K562 (cell line): ENCODE results near the gene PFN2. TPM values are rescaled to one million over a fixed set of nuclear protein-coding genes. Genes with fewer than 3 reads are reported as not detected.

ENCODE experiments used
- ATAC-seq: fragments of 200-7000 bp; cut with Tn5 transposase; 3 replicates; pipeline ENCODE4 v1.9.1; 2020; ENCODE audit warnings: moderate library complexity
- BruUV-seq: library from RNA; stranded (reverse); fragments of 400-500 nt; replicated peaks from 2 replicates; lab custom pipeline; 2021; lab: Mats Ljungman, UMichigan
- CTCF ChIA-PET: fragments of 300-600 bp; formaldehyde crosslinking; extraction: SDS; loops from one replicate; lab custom pipeline; 2021; ENCODE audit warnings: low intra/inter-chr PET ratio; lab: Yijun Ruan, JAX
- POLR2A ChIA-PET: fragments of 300-600, 350-650 bp; sonication (Branson Sonifier 250); formaldehyde crosslinking; extraction: SDS; loops from one replicate; lab custom pipeline; 2021; ENCODE audit warnings: antibody characterized with exemption, inconsistent platforms; lab: Yijun Ruan, JAX
- DNase-seq, 4 experiments: peaks; one replicate each; pipeline versions ENCODE4 v3.0.0 to v3.0.0-alpha.2; 2011 to 2018; ENCODE audit warnings: low spot score in 3 of 4, mixed read lengths in 3 of 4; ENCODE audit errors: extremely low read depth in 1 of 4
- FAIRE-seq: peaks from 2 replicates; lab custom pipeline; 2011; peaks lifted over from hg19 to GRCh38; lab: Jason Lieb, UNC
- H2AFZ ChIP-seq: 2 replicates; pipeline ENCODE4 v1.6.0; 2011; ENCODE audit warnings: low read depth, low read length, control low read depth, inconsistent platforms
- H3K27ac ChIP-seq: fragments of 200-600 bp; 3 replicates; pipeline ENCODE4 v1.8.0; 2011; ENCODE audit warnings: low read depth, mild to moderate bottlenecking, control low read depth, inconsistent platforms, low read length, moderate library complexity, mixed read lengths; ENCODE audit errors: extremely low read depth
- H3K27me3 ChIP-seq, 2 experiments: fragments of 300-600 bp in 1 of 2; 2 replicates in 1 of 2; 3 replicates in 1 of 2; pipeline versions ENCODE4 v1.6.0 to v1.8.0; 2011; ENCODE audit warnings: inconsistent platforms in 2 of 2, low read length in 2 of 2, mild to moderate bottlenecking in 1 of 2, mixed read lengths in 1 of 2, moderate library complexity in 1 of 2; ENCODE audit not compliant: control insufficient read depth in 2 of 2, insufficient read depth in 2 of 2
- H3K36me3 ChIP-seq: fragments of 300-600 bp; 3 replicates; pipeline ENCODE4 v1.8.0; 2011; ENCODE audit warnings: mild to moderate bottlenecking, low read length, inconsistent platforms; ENCODE audit not compliant: control insufficient read depth, insufficient read depth
- H3K4me1 ChIP-seq, 2 experiments: fragments of 200-600 bp in 1 of 2; replicated peaks in 1 of 2; 2 replicates in 1 of 2; 3 replicates in 1 of 2; pipeline versions ENCODE4 v1.5.1 to v1.8.0; 2011; ENCODE audit warnings: inconsistent platforms in 2 of 2, low read length in 2 of 2, mild to moderate bottlenecking in 1 of 2, mixed read lengths in 1 of 2, moderate library complexity in 1 of 2; ENCODE audit not compliant: control insufficient read depth in 2 of 2, insufficient read depth in 2 of 2
- H3K4me2 ChIP-seq: 2 replicates; pipeline ENCODE4 v1.6.1; 2011; ENCODE audit warnings: low read length, control low read depth, inconsistent platforms, mixed read lengths; ENCODE audit not compliant: insufficient read depth
- H3K4me3 ChIP-seq: fragments of 200-600 bp; sonication (generic), shearing (Covaris generic); 2 replicates; pipeline ENCODE4 v1.5.1; 2016; ENCODE audit warnings: control low read depth, inconsistent platforms
- H3K79me2 ChIP-seq: fragments of 200-600 bp; 3 replicates; pipeline ENCODE4 v1.8.0; 2011; ENCODE audit warnings: low read length, inconsistent platforms; ENCODE audit not compliant: control insufficient read depth, insufficient read depth
- H3K9ac ChIP-seq, 2 experiments: 2 replicates each; pipeline versions ENCODE4 v1.6.0 to v1.6.1; 2011; ENCODE audit warnings: low read depth in 2 of 2, low read length in 2 of 2, control low read depth in 1 of 2, inconsistent platforms in 1 of 2, mild to moderate bottlenecking in 1 of 2, mixed read lengths in 1 of 2; ENCODE audit not compliant: insufficient read depth in 1 of 2
- H3K9me1 ChIP-seq: one replicate; pipeline ENCODE4 v1.6.0; 2011; ENCODE audit warnings: inconsistent platforms, mild to moderate bottlenecking, low read length, moderate library complexity; ENCODE audit not compliant: control insufficient read depth, insufficient read depth
- H3K9me3 ChIP-seq: replicated peaks from 2 replicates; pipeline ENCODE4 v1.5.1; 2011; ENCODE audit warnings: low read depth, low read length, inconsistent platforms; ENCODE audit not compliant: control insufficient read depth, insufficient read depth
- H4K20me1 ChIP-seq: replicated peaks from 2 replicates; pipeline ENCODE4 v1.6.1; 2011; ENCODE audit warnings: low read length, inconsistent platforms, mixed read lengths; ENCODE audit not compliant: control insufficient read depth, insufficient read depth
- ATF7 ChIP-seq: fragments of 450-650 bp; IDR thresholded peaks from 2 replicates; pipeline ENCODE4 v1.7.1; 2014; ENCODE audit warnings: mild to moderate bottlenecking, moderate library complexity
- BCOR ChIP-seq: fragments of 450-650 bp; IDR thresholded peaks from 2 replicates; pipeline ENCODE4 v1.6.1; 2016
- ETV5 ChIP-seq: sonication (generic); formaldehyde crosslinking; IDR thresholded peaks from 2 replicates; pipeline ENCODE4 v1.4.0; 2020; ENCODE audit warnings: low read depth, mild to moderate bottlenecking, missing genetic modification reagents
- FOS ChIP-seq: IDR thresholded peaks from 3 replicates; pipeline ENCODE4 v1.6.1; 2011; ENCODE audit not compliant: insufficient read length; ENCODE audit errors: extremely low read depth
- MEF2D ChIP-seq: conservative IDR thresholded peaks from 2 replicates; pipeline ENCODE4 v1.6.1; 2016; ENCODE audit warnings: low read depth, missing genetic modification characterization, missing compliant biosample characterization
- TCF3 ChIP-seq: sonication (generic); formaldehyde crosslinking; IDR thresholded peaks from 2 replicates; pipeline ENCODE4 v1.4.0; 2020; ENCODE audit warnings: mild to moderate bottlenecking, missing genetic modification reagents
- TCF7L2 ChIP-seq: fragments of 150-350 bp; IDR thresholded peaks from 2 replicates; pipeline ENCODE4 v1.6.1; 2016; ENCODE audit warnings: low read depth, mild to moderate bottlenecking, low read length, moderate library complexity
- XRCC5 ChIP-seq: fragments of 200-400 bp; formaldehyde crosslinking; IDR thresholded peaks from 2 replicates; pipeline ENCODE4 v1.6.1; 2017; ENCODE audit warnings: low read depth, mild to moderate bottlenecking, low read length
- YY1 ChIP-seq, 3 experiments: IDR thresholded peaks; 2 replicates each; pipeline ENCODE4 v1.6.1; 2011; ENCODE audit warnings: low read length in 2 of 3, mild to moderate bottlenecking in 2 of 3, moderate library complexity in 2 of 3, borderline replicate concordance in 1 of 3, control low read depth in 1 of 3, low read depth in 1 of 3; ENCODE audit not compliant: insufficient read depth in 3 of 3, insufficient replicate concordance in 2 of 3, control insufficient read depth in 1 of 3, insufficient read length in 1 of 3; ENCODE audit errors: extremely low read depth in 1 of 3
- ZBTB33 ChIP-seq: sonication (generic); formaldehyde crosslinking; IDR thresholded peaks from 2 replicates; pipeline ENCODE4 v1.8.1; 2023; ENCODE audit warnings: mild to moderate bottlenecking, missing genetic modification reagents
- WGBS: fragments of 100-300 bp; shearing (Covaris generic); methylation state at CpG from one replicate; pipeline ENCODE4 v1.1.6; 2016; ENCODE audit warnings: low coverage, mixed read lengths; ENCODE audit not compliant: insufficient coverage; ENCODE audit errors: missing lambda C conversion rate; 5-methylcytosine and 5-hydroxymethylcytosine counted together
- in situ Hi-C: fragments of 300-500 bp; cut with MboI; formaldehyde crosslinking; loops from 4 replicates; pipeline ENCODE4 v1.15.0; 2018; ENCODE audit warnings: inconsistent platforms, mixed read lengths
- intact Hi-C: fragments of 100-400 bp; cut with micrococcal nuclease; formaldehyde crosslinking; loops from 2 replicates; pipeline ENCODE4 v1.14.2; 2022
- polyA plus RNA-seq, 8 experiments: library from polyadenylated mRNA; depleted of rRNA in 4 of 8; stranded (reverse) in 5 of 8; unstranded in 3 of 8; fragments of >200 nt; fragmentation: Nextera tagmentation in 2 of 8; fragmentation: Illumina TruSeq in 1 of 8; extraction: Ambion mirVana in 2 of 8; extraction: Trizol in 1 of 8; gene quantifications; 2 replicates each; pipeline versions ENCODE4 v1.2.1 to v1.2.3, GENCODE V29; 2011 to 2014; ENCODE audit warnings: inconsistent platforms in 1 of 8, missing spikeins in 1 of 8
- total RNA-seq, 7 experiments: library from RNA; depleted of rRNA in 6 of 7; stranded (reverse); fragments of >200 nt in 6 of 7; fragmentation: Illumina TruSeq in 2 of 7; extraction: Trizol in 2 of 7; gene quantifications; 2 replicates each; pipeline versions ENCODE4 v1.2.1 to v1.2.3, GENCODE V29; 2011 to 2021; ENCODE audit warnings: low replicate concordance in 1 of 7
- TF ChIP-seq, protein P1 (sequence below): fragments of 450-650 bp; formaldehyde crosslinking; IDR thresholded peaks from 2 replicates; pipeline ENCODE4 v1.4.0; 2020; ENCODE audit warnings: mild to moderate bottlenecking, mixed read lengths
- TF ChIP-seq, protein P2 (sequence below), 2 experiments: IDR thresholded peaks in 1 of 2; conservative IDR thresholded peaks in 1 of 2; 2 replicates each; pipeline ENCODE4 v1.6.1; 2016; ENCODE audit warnings: low read depth in 2 of 2, mild to moderate bottlenecking in 1 of 2, missing compliant biosample characterization in 1 of 2, missing genetic modification characterization in 1 of 2, moderate library complexity in 1 of 2

Gene PFN2
- total and polyA plus RNA-seq, 9 of the 15 experiments (the other 6 are each of a cell fraction or from before 2014, with no cell fraction given): 0.14 to 0.86 (median 0.35) TPM

DNA sequence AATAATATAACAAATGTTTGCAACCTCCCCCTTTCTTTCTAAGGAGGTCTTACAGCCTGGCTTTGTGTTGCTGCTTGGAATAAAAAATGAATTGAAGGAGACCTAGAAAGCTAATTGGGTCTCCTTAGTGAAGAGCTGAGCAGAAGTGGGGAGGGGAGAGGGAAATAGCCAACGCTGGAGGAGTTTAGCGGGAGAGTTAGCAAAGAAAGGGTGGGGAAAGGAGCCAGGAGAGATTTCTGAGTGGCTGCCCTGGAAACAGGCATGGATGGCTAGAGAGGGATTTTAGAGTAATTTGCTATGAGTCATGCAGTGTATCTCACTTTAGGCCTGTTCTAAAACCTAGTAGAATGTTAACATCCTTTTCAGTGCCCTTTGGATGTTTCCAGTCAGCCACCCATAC lies 45.2 kb upstream of the PFN2 start:
- Histone ChIP-seq H3K27me3 (peaks cover 0 to 14% of the 10 kb centered on the region in 2 experiments; a peak in 2 of 5 replicates), H3K27ac (no peak overlapping the region), H2AFZ (no peak overlapping the region), H3K9me3 (no peaks in the 10 kb centered on the region), H3K9ac (no peak overlapping the region), H4K20me1 (no peaks in the 10 kb centered on the region)
- no peak for DNase-seq
- intact Hi-C loops: no loop called here
- ChIA-PET CTCF (no interaction called here), POLR2A (no interaction called here)
- no peak for FAIRE-seq
- no TSS peak for BruUV-seq
- TF ChIP-seq TCF3 (CRISPR knock-in tag) (no peak), YY1 (IDR thresholded peaks at IDR 0.05; ENCODE audit: borderline replicate concordance in 1 of 3, control insufficient read depth in 1 of 3, extremely low read depth in 1 of 3, insufficient read depth in 3 of 3, insufficient read length in 1 of 3, insufficient replicate concordance in 2 of 3, low read depth in 1 of 3, low read length in 2 of 3) (no peak), ATF7 (no peak), ZBTB33 (CRISPR knock-in tag) (no peak), XRCC5 (no peak), MEF2D (tag) (no peak), ETV5 (CRISPR knock-in tag) (no peak), FOS (no peak), TCF7L2 (no peak), BCOR (no peak)
- TF ChIP-seq, protein P1, sequence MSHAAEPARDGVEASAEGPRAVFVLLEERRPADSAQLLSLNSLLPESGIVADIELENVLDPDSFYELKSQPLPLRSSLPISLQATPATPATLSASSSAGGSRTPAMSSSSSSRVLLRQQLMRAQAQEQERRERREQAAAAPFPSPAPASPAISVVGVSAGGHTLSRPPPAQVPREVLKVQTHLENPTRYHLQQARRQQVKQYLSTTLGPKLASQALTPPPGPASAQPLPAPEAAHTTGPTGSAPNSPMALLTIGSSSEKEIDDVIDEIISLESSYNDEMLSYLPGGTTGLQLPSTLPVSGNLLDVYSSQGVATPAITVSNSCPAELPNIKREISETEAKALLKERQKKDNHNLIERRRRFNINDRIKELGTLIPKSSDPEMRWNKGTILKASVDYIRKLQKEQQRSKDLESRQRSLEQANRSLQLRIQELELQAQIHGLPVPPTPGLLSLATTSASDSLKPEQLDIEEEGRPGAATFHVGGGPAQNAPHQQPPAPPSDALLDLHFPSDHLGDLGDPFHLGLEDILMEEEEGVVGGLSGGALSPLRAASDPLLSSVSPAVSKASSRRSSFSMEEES (CRISPR knock-in tag): no peak
- TF ChIP-seq, protein P2, sequence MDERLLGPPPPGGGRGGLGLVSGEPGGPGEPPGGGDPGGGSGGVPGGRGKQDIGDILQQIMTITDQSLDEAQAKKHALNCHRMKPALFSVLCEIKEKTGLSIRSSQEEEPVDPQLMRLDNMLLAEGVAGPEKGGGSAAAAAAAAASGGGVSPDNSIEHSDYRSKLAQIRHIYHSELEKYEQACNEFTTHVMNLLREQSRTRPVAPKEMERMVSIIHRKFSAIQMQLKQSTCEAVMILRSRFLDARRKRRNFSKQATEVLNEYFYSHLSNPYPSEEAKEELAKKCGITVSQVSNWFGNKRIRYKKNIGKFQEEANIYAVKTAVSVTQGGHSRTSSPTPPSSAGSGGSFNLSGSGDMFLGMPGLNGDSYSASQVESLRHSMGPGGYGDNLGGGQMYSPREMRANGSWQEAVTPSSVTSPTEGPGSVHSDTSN (CRISPR knock-in tag; IDR thresholded peaks at IDR 0.05; ENCODE audit: low read depth): no peak
- TF ChIP-seq, protein P2 (tag; conservative IDR thresholded peaks at IDR 0.05; ENCODE audit: low read depth): no peak
- TF ChIP-seq, all 486 proteins: peak for 0
- WGBS: 0% methylated on average over 2 of the region's 2 CpGs
- no peaks in the 10 kb centered on the region for H3K9me1 ChIP-seq
- H3K79me2 ChIP-seq: no peaks in the 10 kb centered on the region
- in situ Hi-C loops: no loop called here
- no peak for ATAC-seq
- no peaks in the 10 kb centered on the region for H3K36me3 ChIP-seq
- H3K4me2 ChIP-seq: no peak overlapping the region
- H3K4me3 ChIP-seq: no peak overlapping the region
- H3K4me1 ChIP-seq: no peaks in the 10 kb centered on the region
